ENCODE results near the gene SCYL3.

The SCYL3 gene

DNA sequence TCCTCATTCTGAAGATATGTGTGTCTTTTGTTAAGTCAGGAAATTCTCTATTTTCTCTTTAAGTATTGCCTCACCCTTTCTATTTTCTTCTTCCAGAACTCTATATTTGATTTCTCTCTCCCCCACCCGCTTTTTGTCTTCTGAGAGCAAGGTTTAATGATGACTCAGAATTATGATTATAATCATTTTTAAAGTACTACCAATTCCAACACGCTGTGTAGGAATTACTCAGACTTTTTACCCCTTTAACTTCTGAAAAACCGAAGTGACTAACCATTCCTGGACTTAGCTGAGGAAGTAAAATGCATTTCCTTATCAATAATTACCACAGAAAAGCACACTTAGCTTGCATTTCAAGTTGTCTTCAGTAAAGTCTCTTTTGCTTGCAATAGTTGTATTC, 20.8 kb upstream of the SCYL3 start:
- H3K4me3 ChIP-seq = no peak overlapping the region
- no peak overlapping the region for H3K27ac ChIP-seq
- DNase-seq (ENCODE audit: low spot score) = no peak
- TF ChIP-seq, protein P1, sequence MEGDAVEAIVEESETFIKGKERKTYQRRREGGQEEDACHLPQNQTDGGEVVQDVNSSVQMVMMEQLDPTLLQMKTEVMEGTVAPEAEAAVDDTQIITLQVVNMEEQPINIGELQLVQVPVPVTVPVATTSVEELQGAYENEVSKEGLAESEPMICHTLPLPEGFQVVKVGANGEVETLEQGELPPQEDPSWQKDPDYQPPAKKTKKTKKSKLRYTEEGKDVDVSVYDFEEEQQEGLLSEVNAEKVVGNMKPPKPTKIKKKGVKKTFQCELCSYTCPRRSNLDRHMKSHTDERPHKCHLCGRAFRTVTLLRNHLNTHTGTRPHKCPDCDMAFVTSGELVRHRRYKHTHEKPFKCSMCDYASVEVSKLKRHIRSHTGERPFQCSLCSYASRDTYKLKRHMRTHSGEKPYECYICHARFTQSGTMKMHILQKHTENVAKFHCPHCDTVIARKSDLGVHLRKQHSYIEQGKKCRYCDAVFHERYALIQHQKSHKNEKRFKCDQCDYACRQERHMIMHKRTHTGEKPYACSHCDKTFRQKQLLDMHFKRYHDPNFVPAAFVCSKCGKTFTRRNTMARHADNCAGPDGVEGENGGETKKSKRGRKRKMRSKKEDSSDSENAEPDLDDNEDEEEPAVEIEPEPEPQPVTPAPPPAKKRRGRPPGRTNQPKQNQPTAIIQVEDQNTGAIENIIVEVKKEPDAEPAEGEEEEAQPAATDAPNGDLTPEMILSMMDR (IDR thresholded peaks at IDR 0.05) = no peak

DNA sequence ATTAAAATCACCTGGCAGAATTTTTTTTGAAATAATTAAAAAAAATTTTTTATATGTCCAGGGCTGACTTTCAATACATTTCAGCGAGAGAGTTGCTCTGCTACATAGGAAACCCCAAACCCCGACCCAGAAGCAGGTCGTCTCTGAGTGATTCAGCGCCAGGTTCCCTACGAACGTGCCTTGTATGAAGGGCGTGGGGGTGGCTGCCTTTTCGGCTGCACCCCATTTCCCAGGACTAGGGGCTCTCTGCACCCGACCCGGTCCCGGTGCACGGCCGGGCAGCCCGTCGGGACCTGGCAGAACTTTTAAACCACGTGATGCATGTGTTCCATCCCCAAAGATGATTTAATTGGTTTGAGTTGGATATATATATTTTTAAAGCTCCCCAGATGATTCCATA, 15.8 kb upstream of the SCYL3 start:
- Histone ChIP-seq H3K4me3 (no peak overlapping the region), H3K27ac (no peak overlapping the region)
- TF ChIP-seq, protein P1 (IDR thresholded peaks at IDR 0.05) = no peak
- DNase-seq (ENCODE audit: low spot score) = no peak

DNA sequence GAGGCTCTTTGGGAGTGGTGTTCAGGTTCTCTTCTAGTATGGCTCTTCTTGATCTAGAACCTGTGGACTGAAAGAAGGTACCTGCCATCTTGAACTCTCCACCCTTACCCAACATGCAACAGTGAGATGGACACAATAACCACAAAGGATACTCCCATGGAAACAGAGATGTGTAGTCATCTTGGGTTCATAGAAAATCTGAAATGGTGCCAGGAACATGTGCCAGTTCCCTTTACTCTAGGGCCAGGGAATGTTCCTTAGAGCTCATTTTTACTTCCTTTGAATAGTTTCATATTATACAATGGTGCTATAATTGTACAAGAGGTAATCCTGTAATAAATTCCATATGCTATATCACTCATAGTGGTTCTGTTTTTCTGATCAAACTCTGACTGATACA, 13.2 kb upstream of the SCYL3 start:
- TF ChIP-seq, protein P1 (IDR thresholded peaks at IDR 0.05) = no peak
- DNase-seq (ENCODE audit: low spot score) = no peak
- Histone ChIP-seq H3K27ac (no peak overlapping the region), H3K4me3 (no peak overlapping the region)

DNA sequence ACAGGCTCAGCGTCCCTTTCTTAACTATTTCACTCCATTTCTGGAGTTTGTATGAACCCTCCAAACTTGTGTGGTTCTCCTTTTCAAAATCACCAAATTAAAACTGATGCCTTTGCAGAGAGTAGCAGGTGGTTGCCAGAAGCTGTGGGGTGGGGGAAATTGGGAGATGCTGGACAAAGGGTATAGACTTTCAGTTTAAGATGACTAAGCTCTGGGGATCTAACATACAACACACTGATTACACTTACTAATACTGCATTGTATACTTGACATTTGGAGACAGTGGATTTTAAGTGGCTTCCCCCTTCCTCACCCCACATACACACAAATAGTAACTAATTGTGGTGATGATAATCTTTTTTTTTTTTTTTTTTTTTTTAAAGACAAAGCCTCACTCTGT, 11.1 kb upstream of the SCYL3 start:
- no peak for DNase-seq (ENCODE audit: low spot score)
- H3K4me3 ChIP-seq = no peak overlapping the region
- TF ChIP-seq, protein P1 (IDR thresholded peaks at IDR 0.05) = no peak
- H3K27ac ChIP-seq = no peak overlapping the region

DNA sequence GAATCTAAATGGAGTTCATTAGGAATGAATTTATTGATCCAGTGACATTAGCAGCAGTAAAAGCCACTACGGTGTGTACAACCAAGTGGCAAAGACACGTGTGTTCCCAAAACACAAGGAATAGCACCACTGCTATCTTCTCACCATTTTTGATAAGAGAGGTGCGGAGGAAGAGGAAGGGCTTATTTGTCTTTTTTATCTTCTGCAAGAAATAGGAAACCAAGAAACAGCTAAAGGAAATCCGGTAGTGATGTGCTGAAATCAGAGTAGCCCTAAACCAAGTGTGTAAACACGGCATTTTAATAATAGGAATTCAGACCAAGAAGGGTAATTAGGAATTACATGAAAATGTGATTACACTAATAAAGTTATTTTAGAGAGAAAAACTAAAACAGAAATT, 9.1 kb upstream of the SCYL3 start:
- DNase-seq (ENCODE audit: low spot score) = no peak
- Histone ChIP-seq H3K27ac (no peak overlapping the region), H3K4me3 (no peak overlapping the region)
- TF ChIP-seq, protein P1 (IDR thresholded peaks at IDR 0.05) = no peak

DNA sequence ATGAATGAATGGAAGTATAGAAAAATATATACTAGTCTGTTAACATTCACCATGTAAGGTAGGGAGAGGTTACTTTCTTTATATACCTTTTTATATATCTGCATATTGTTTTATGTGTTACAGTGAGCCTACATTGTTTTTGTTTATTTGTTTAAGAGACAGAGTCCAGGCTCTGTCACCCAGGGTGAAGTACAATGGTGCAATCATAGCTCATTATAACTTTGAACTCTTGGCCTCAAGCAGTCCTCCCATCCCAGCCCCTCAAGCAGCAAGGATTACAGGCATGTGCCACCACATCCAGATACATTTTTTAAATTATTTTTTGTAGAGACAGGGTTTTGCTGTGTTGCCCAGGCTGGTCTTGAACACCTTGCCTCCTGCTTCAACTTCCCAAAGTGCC, 7.4 kb upstream of the SCYL3 start:
- DNase-seq (ENCODE audit: low spot score) = no peak
- no peak overlapping the region for H3K4me3 ChIP-seq
- TF ChIP-seq, protein P1 (IDR thresholded peaks at IDR 0.05) = no peak
- no peak overlapping the region for H3K27ac ChIP-seq

DNA sequence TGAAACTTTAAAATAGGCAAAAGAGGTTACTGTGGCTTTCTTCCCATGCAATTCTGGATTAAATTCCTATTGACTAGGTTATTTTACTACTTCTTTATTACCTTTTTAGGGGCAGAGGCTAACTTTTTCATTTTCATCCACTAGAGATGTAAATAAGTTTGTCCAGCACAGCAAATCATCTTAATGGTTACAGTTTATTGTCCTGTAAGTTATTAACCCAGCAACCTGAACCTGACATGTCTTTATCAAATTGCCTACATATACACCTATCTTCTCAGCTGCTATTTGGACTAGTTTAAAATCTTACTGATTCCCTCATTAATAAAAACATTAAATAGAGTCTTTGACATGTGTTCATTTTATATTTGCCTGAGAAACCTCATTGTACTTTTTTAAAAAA, 6.9 kb upstream of the SCYL3 start:
- H3K27ac ChIP-seq = no peak overlapping the region
- TF ChIP-seq, protein P1 (IDR thresholded peaks at IDR 0.05) = no peak
- no peak overlapping the region for H3K4me3 ChIP-seq
- DNase-seq (ENCODE audit: low spot score) = no peak
